ENCODE measurements around the gene HNRNPL. TPM values are rescaled to one million over a fixed set of nuclear protein-coding genes. Genes with fewer than 3 reads are reported as not detected.
"Not testable (repeated sequence)": the region's sequence is repeated elsewhere in the genome, so short reads cannot be mapped to it uniquely, and the experiment has no call there.

HNRNPL gene
- total RNA-seq, 2 donors from 2014 or later, result 269 to 281 TPM

GRCh38 chr19:38836159-38836982 is 13.4 kb downstream of the HNRNPL start:
- no peak for ATAC-seq
- intact Hi-C loops (cut with DNase I, micrococcal nuclease), result no loop called here
- DNase-seq, result no peak

DNA sequence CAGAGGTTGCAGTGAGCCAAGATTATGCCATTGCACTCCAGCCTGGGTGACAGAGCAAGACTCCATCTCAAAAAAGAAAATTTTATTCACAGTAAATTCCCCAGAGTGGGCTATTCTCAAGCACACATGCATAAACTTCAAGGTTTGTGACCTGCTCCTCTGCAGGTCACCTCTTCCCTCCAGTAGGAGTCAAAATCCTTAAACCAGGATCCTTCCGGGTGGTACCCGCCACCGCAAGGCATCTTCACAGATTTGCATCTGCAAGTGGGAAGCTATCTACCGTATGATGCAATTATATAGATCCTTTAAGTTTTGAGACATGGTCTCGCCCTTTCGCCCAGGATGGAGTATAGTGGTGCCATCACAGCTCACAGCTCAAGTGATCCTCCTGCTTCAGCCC is 15.2 kb downstream of the HNRNPL start:
- intact Hi-C loops (cut with DNase I, micrococcal nuclease), result no loop called here
- no peak for ATAC-seq
- no peak for DNase-seq

DNA sequence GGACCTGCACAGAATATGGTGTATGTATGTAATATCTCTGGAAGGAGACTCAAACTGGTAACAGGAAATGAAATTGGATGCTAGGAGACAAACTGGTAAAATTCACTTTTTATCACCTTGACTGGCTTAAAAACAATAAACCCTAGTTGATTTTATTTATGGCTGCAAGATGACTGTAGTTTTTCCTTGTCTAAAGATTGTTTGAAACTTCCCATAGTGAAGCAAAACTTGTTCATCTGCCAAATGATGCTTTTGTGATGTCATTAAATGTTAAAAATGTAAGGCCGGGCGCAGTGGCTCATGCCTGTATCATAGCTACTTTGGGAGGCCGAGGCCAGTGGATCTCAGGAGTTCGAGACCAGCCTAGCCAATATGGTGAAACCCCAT is 15.7 kb downstream of the HNRNPL start:
- no peak for ATAC-seq

GRCh38 chr19:38833092-38833425 is 16.7 kb downstream of the HNRNPL start:
- DNase-seq (no peak), ATAC-seq (no peak)
- intact Hi-C loops (cut with DNase I, micrococcal nuclease), result no loop called here

More for the DNA sequence above, 15.7 kb downstream of the HNRNPL start:
- intact Hi-C loops (cut with DNase I, micrococcal nuclease), result no loop called here
- no peak for DNase-seq

DNA sequence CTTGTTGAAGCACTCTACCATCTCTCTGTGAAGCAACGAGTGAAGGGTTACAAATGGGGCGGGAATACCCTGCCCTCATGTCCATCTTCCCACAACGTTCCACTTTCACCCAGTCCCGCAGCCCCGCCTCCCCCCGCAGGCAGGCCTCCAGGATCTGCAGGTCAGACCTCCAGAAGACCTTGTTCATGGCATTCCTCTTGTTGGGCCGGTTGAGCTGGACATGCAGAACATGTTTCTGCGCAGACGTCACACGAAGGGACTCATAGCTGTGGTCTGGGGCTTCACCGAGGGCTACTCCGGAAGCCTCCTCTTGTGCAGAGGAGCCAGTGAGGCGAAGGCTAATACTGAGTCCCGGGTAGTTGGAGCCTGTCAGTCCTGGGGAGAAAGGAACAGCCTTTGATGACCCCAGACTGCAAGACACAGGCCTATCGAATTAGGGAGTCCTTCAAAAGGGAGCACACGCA is 18.6 kb downstream of the HNRNPL start:
- intact Hi-C loops (cut with DNase I, micrococcal nuclease), result no loop called here
- DNase-seq (peak; percentile 82 to 84), ATAC-seq (peak; percentile 61)

DNA sequence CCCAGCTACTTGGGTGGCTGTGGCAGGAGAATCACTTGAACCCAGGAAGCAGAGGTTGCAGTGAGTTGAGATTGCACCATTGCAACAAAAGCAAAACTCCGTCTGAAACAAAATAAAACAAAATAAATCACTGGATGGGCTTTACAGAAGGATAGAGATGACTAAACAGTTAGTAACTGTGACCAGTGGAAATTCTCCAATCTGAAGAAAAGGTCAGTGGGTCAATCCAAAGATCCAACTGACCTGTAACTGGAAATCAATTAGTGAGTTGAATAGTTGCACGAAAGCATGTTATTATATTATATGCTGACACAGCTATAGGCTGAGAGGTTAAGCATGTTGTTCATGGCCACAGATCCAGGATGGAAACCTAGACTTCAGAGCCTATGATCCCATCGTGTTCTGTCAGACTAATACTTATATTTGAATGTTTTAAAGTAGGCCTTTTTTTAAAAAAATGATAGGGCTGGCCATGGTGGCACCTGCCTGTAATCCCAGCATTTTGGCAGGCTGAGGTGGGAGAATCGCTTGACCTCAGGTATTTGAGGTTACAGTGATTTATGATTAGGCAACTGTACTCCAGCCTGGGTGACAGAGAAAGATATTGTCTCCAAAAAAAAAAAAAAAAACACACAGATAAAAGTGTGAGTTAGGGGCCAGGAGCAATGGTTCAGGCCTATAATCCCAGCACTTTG is 19.6 kb downstream of the HNRNPL start:
- ATAC-seq, result no peak
- DNase-seq, result no peak
- intact Hi-C loops (cut with DNase I, micrococcal nuclease), result no loop called here

GRCh38 chr19:38829203-38829602 is 20.6 kb downstream of the HNRNPL start:
- intact Hi-C loops (cut with DNase I, micrococcal nuclease); ATAC-seq; DNase-seq: not testable (repeated sequence)

DNA sequence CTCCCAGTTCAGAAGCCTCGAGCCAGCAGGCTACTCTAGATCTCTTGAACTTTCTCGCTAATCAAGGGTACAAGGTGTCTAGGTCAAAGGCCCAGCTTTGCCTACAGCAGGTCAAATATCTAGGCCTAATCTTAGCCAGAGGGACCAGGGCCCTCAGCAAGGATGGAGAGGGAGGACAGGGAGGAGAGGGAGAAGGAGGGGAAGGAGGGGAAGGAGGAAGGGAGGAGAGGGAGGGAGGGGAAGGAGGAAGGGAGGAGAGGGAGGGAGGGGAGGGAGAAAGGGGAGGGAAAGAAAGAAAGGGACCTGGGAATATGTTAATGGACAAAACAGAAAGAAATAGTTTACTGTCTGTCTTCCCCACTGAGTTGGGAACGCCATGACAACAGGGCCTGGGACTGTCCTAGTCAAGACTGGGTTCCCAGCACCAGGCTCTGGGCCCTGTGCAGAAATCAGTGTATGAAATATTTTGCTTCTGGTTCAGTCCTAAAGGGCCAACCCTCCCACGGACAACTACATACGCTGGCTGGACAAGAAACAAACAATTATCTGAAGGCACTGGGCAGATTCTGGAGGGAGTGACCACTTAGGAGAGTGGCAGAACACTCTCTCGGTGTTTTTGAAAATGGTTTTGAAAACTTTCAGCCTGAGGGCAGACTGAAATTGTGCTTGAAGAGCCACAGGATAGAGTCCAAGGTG is 22.8 kb downstream of the HNRNPL start:
- ATAC-seq, result no peak
- intact Hi-C loops (cut with DNase I, micrococcal nuclease), result no loop called here
- DNase-seq, result no peak

DNA sequence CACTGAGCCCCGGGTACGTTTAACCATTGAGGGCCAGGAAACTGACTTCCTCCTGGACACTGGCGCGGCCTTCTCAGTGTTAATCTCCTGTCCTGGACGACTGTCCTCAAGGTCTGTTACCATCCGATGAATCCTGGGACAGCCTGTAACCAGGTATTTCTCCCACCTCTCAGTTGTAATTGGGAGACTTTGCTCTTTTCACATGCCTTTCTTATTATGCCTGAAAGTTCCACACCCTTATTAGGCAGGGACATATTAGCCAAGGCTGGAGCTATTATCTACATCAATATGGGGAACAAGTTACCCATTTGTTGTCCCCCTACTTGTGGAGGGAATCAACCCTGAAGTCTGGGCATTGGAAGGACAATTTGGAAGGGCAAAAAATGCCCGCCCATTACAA is 23.9 kb downstream of the HNRNPL start:
- intact Hi-C loops (cut with DNase I, micrococcal nuclease); ATAC-seq; DNase-seq: not testable (repeated sequence)

- intact Hi-C loops (cut with DNase I, micrococcal nuclease); DNase-seq; ATAC-seq: not testable (repeated sequence)
Observed at GRCh38 chr19:38821230-38821825, 28.5 kb downstream of the HNRNPL start.

- ATAC-seq (peak; percentile 75), DNase-seq (peak; percentile 86 to 92)
- intact Hi-C loops (cut with DNase I, micrococcal nuclease), result no loop called here
Observed at GRCh38 chr19:38819231-38819920, 30.4 kb downstream of the HNRNPL start.

DNA sequence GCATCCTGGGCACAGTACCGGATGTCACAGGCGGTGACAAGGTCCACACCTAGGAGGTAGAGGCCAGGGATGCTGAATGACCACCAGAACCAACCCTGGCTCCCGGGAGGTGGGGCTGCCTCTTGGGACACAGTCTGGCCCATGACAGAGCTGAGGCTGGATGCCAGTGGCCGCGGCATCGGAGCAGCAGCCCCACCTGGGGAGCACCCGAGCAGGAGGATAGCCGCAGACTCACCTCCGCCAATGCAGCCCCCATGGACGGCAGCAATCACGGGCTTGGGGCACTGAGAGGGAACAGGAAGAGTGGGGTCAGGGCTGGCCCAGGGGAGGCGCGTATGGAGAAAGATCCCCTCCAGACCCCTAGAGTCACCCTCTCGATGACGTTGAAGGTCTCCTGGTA is 32.7 kb downstream of the HNRNPL start:
- intact Hi-C loops (cut with DNase I, micrococcal nuclease), result no loop called here
- DNase-seq (no peak), ATAC-seq (no peak)

- intact Hi-C loops (cut with DNase I, micrococcal nuclease), result no loop called here
- ATAC-seq (no peak), DNase-seq (no peak)
Observed at GRCh38 chr19:38816131-38816750, 33.5 kb downstream of the HNRNPL start.

DNA sequence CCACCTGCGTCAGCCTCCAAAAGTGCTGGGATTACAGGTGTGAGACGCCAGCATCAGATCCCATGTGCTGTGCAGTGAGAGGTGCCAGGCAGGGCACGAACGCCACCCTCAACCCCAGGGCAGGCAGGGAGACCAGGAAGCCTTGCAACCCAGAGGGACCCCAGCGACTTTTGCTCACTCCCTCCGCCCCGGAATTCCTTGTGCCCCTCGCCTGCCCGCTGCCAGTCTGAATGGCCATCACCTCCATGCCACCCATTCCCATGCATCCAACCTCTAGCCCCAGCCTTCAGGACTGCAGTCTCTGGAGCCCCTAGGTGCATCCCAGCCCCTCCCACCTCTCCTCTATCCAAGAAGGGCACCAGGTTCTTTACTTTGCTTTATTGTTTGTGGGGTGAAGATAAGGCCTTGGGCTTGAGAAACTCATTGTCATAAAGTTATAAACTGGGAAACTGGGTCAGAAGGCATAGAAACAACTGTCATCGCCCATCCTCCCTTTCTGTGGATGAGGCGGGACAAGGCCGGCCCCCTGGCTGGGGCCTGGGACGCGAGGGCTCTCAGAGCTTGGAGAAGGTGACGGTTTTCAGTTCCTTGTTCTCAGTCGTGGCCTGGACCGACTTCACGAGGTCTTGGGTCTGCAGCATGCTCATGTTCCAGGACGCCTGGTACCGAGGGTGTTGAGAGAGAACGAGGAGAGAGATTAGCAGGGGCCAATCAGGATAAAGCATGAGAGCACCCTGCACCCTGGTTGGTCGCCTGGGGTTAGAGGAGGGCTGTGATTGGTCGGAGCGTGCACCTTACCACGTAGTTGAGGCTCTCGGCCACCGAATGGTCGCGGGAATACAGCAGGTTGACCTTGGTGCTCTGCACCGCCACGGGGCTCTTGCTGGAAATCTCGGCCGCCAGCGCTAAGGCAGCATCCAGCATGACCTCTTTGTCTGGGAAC is 34.5 kb downstream of the HNRNPL start:
- DNase-seq, result peak; percentile 69 to 73
- intact Hi-C loops (cut with DNase I, micrococcal nuclease), result no loop called here
- ATAC-seq, result peak; percentile 47

- intact Hi-C loops (cut with DNase I, micrococcal nuclease); DNase-seq; ATAC-seq: not testable (repeated sequence)
Observed at GRCh38 chr19:38813932-38814331, 35.9 kb downstream of the HNRNPL start.

DNA sequence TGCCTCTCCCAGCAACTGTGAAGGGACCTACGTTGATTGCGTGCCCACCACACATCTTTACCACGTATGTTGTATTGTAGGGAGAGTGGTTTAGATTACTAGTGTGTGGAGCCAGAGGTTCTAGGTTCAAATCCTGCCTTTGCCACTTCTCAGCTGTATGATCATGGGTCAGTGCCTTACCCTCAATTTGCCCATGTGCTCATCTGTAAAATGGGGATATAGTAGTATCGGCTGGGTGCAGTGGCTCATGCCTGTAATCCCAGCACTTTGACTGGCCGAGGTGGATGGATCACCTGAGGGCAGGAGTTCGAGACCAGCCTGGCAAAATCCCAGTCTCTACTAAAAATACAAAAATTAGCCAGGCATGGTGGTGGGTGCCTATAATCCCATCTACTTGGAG is 36.5 kb downstream of the HNRNPL start:
- no peak for ATAC-seq
- DNase-seq, result no peak
- intact Hi-C loops (cut with DNase I, micrococcal nuclease), result no loop called here

GRCh38 chr19:38812841-38813320 is 36.9 kb downstream of the HNRNPL start, which contains the start of gene LGALS4:
Gene LGALS4, minus strand, starts transcription at chr19:38812945. Its CDS starts 59 bp downstream, at chr19:38812886.
- DNase-seq (peak; percentile 86 to 97), ATAC-seq (peak; percentile 71)
- intact Hi-C loops (cut with DNase I, micrococcal nuclease), result no loop called here

All from left colon (tissue), 2 donors.